Ectodermal cell (in vitro differentiated cells): ENCODE results near the gene LDLRAP1.

Source experiments
- H3K27ac ChIP-seq: 2 replicates; pipeline ENCODE4 v1.7.0; 2013; ENCODE audit warnings: mild to moderate bottlenecking, low read depth, low read length; ENCODE audit not compliant: insufficient read depth, poor library complexity, severe bottlenecking
- H3K27me3 ChIP-seq: 2 replicates; pipeline ENCODE4 v1.7.0; 2013; ENCODE audit warnings: mild to moderate bottlenecking, low read length; ENCODE audit not compliant: insufficient read depth, control insufficient read depth, poor library complexity, severe bottlenecking
- H3K36me3 ChIP-seq: one replicate; pipeline ENCODE4 v1.7.0; 2013; ENCODE audit warnings: low read length; ENCODE audit not compliant: control insufficient read depth, insufficient read depth
- H3K4me1 ChIP-seq: one replicate; pipeline ENCODE4 v1.7.0; 2013; ENCODE audit warnings: low read length; ENCODE audit not compliant: control insufficient read depth, insufficient read depth
- H3K4me3 ChIP-seq: 2 replicates; pipeline ENCODE4 v1.7.0; 2013; ENCODE audit warnings: low read depth, low read length, control low read depth; ENCODE audit not compliant: insufficient read depth
- H3K9me3 ChIP-seq: 2 replicates; pipeline ENCODE4 v1.7.0; 2013; ENCODE audit warnings: mild to moderate bottlenecking, low read length, moderate library complexity; ENCODE audit not compliant: control insufficient read depth
- WGBS, 2 experiments: methylation state at CpG; one replicate each; pipeline ENCODE4 v1.1.7; 2013; ENCODE audit warnings: missing lambda C conversion rate in 2 of 2; 5-methylcytosine and 5-hydroxymethylcytosine counted together

LDLRAP1 gene

GRCh38 chr1:25544243-25544764, 898 bp downstream of the LDLRAP1 start:
- Histone ChIP-seq H3K27me3 (peaks cover 20% of the 10 kb centered on the region), H3K27ac (no peak overlapping the region), H3K9me3 (no peaks in the 10 kb centered on the region), H3K4me1 (peaks cover 8% of the 10 kb centered on the region), H3K36me3 (no peaks in the 10 kb centered on the region), H3K4me3 (peak overlapping the region; percentile 72)
- 19 to 20% methylated on average over 24 to 25 of the region's 25 CpGs for WGBS, 2 experiments

- H3K27ac ChIP-seq: no peak overlapping the region
- no peak overlapping the region for H3K4me3 ChIP-seq
- peaks cover 11% of the 10 kb centered on the region for H3K4me1 ChIP-seq
- WGBS, 2 experiments: 81% methylated on average over 6 of the region's 6 CpGs
- peaks cover 20% of the 10 kb centered on the region for H3K27me3 ChIP-seq
- no peaks in the 10 kb centered on the region for H3K36me3 ChIP-seq
- no peaks in the 10 kb centered on the region for H3K9me3 ChIP-seq
These were observed 1.4 kb downstream of the LDLRAP1 start for GRCh38 chr1:25544819-25545218.

- 77 to 82% methylated on average over 3 of the region's 3 CpGs for WGBS, 2 experiments
- Histone ChIP-seq H3K9me3 (no peaks in the 10 kb centered on the region), H3K27me3 (peaks cover 20% of the 10 kb centered on the region), H3K4me1 (peaks cover 11% of the 10 kb centered on the region), H3K36me3 (no peaks in the 10 kb centered on the region), H3K4me3 (no peak overlapping the region), H3K27ac (no peak overlapping the region)
These were observed 2.4 kb downstream of the LDLRAP1 start for GRCh38 chr1:25545767-25546166.

GRCh38 chr1:25546193-25546592, 2.8 kb downstream of the LDLRAP1 start:
- Histone ChIP-seq H3K36me3 (no peaks in the 10 kb centered on the region), H3K9me3 (no peaks in the 10 kb centered on the region)
- 100% methylated on average over 1 of the region's 1 CpG for WGBS, 2 experiments

GRCh38 chr1:25548601-25549000, 5.2 kb downstream of the LDLRAP1 start:
- Histone ChIP-seq H3K9me3 (no peaks in the 10 kb centered on the region), H3K4me3 (no peak overlapping the region), H3K27me3 (peaks cover 19% of the 10 kb centered on the region), H3K27ac (no peak overlapping the region), H3K36me3 (no peaks in the 10 kb centered on the region), H3K4me1 (peaks cover 11% of the 10 kb centered on the region)
- WGBS, 2 experiments: 92 to 94% methylated on average over 4 of the region's 4 CpGs

More at GRCh38 chr1:25546193-25546592, 2.8 kb downstream of the LDLRAP1 start:
- H3K4me3 ChIP-seq: no peak overlapping the region
- no peak overlapping the region for H3K27ac ChIP-seq
- peaks cover 20% of the 10 kb centered on the region for H3K27me3 ChIP-seq
- peaks cover 11% of the 10 kb centered on the region for H3K4me1 ChIP-seq

GRCh38 chr1:25549273-25550154, 6.1 kb downstream of the LDLRAP1 start:
- Histone ChIP-seq H3K27ac (no peak overlapping the region), H3K9me3 (no peaks in the 10 kb centered on the region), H3K36me3 (no peaks in the 10 kb centered on the region), H3K4me1 (peaks cover 7% of the 10 kb centered on the region), H3K4me3 (no peak overlapping the region), H3K27me3 (peaks cover 10% of the 10 kb centered on the region)
- 85 to 88% methylated on average over 19 of the region's 19 CpGs for WGBS, 2 experiments

GRCh38 chr1:25550155-25550506, 6.7 kb downstream of the LDLRAP1 start:
- H3K27ac ChIP-seq: no peak overlapping the region
- WGBS, 2 experiments: 85 to 88% methylated on average over 2 of the region's 2 CpGs
- peaks cover 4% of the 10 kb centered on the region for H3K27me3 ChIP-seq

GRCh38 chr1:25550683-25551310, 7.4 kb downstream of the LDLRAP1 start:
- H3K27ac ChIP-seq: no peak overlapping the region
- WGBS, 2 experiments: 91 to 95% methylated on average over 3 of the region's 3 CpGs
- no peak overlapping the region for H3K4me3 ChIP-seq
- no peaks in the 10 kb centered on the region for H3K9me3 ChIP-seq
- no peaks in the 10 kb centered on the region for H3K27me3 ChIP-seq
- no peaks in the 10 kb centered on the region for H3K36me3 ChIP-seq
- peaks cover 4% of the 10 kb centered on the region for H3K4me1 ChIP-seq

More at GRCh38 chr1:25550155-25550506, 6.7 kb downstream of the LDLRAP1 start:
- Histone ChIP-seq H3K9me3 (no peaks in the 10 kb centered on the region), H3K4me3 (no peak overlapping the region), H3K4me1 (peaks cover 4% of the 10 kb centered on the region), H3K36me3 (no peaks in the 10 kb centered on the region)

- no peaks in the 10 kb centered on the region for H3K27me3 ChIP-seq
- H3K27ac ChIP-seq: no peak overlapping the region
- WGBS, 2 experiments: 93 to 96% methylated on average over 11 of the region's 11 CpGs
- no peaks in the 10 kb centered on the region for H3K9me3 ChIP-seq
- no peaks in the 10 kb centered on the region for H3K36me3 ChIP-seq
- H3K4me3 ChIP-seq: no peak overlapping the region
- H3K4me1 ChIP-seq: peaks cover 6% of the 10 kb centered on the region
These were observed 10.5 kb downstream of the LDLRAP1 start for GRCh38 chr1:25553749-25554429.

- Histone ChIP-seq H3K27me3 (no peaks in the 10 kb centered on the region), H3K4me3 (no peak overlapping the region), H3K9me3 (no peaks in the 10 kb centered on the region), H3K27ac (no peak overlapping the region), H3K4me1 (peaks cover 9% of the 10 kb centered on the region), H3K36me3 (no peaks in the 10 kb centered on the region)
- WGBS, 2 experiments: 92 to 94% methylated on average over 3 of the region's 3 CpGs
These were observed 11.0 kb downstream of the LDLRAP1 start for GRCh38 chr1:25554430-25554780.
